Gastroesophageal sphincter (tissue), 3 donors: ENCODE results near the gene TSPAN9.

Experiments
- CTCF ChIP-seq, 4 experiments: fragments of 200-600 bp in 2 of 4; fragments of 450-650 bp in 2 of 4; sonication (generic) in 1 of 4; IDR thresholded peaks; one replicate each; pipeline ENCODE4 v1.5.1; 2017 to 2019; ENCODE audit warnings: antibody characterized with exemption in 4 of 4, mild to moderate bottlenecking in 2 of 4, moderate library complexity in 2 of 4
- EP300 ChIP-seq: sonication (generic); formaldehyde crosslinking; IDR thresholded peaks from one replicate; pipeline ENCODE4 v1.6.1; 2017; ENCODE audit warnings: antibody characterized with exemption, mild to moderate bottlenecking
- POLR2A ChIP-seq, 2 donors: fragments of 450-650 bp; IDR thresholded peaks; one replicate each; pipeline ENCODE4 v1.6.1; 2017; ENCODE audit warnings: antibody characterized with exemption in 2 of 2, mild to moderate bottlenecking in 2 of 2, moderate library complexity in 1 of 2

- no peak for TF ChIP-seq CTCF (IDR thresholded peaks at IDR 0.05)
- no peak for TF ChIP-seq EP300
- no peak for TF ChIP-seq POLR2A (IDR thresholded peaks at IDR 0.05)
Observed at GRCh38 chr12:3328571-3328970, 251.4 kb downstream of the TSPAN9 start.
